Suprapubic skin (tissue), 4 donors: ENCODE measurements around the gene KCNJ1. TPM values are rescaled to one million over a fixed set of nuclear protein-coding genes. Genes with fewer than 3 reads are reported as not detected.

Experiments used
- DNase-seq, 2 donors: peaks; one replicate each; pipeline ENCODE4 v3.0.0-alpha.2; 2019; ENCODE audit warnings: low spot score in 2 of 2
- H3K27ac ChIP-seq: fragments of 200-600 bp; sonication (generic); one replicate; pipeline ENCODE4 v1.5.1; 2019
- H3K27me3 ChIP-seq: fragments of 200-600 bp; sonication (generic); one replicate; pipeline ENCODE4 v1.5.1; 2019
- H3K36me3 ChIP-seq: fragments of 200-600 bp; sonication (generic); one replicate; pipeline ENCODE4 v1.5.1; 2019
- H3K4me1 ChIP-seq: fragments of 200-600 bp; sonication (generic); one replicate; pipeline ENCODE4 v1.5.1; 2019
- H3K4me3 ChIP-seq: fragments of 200-600 bp; sonication (generic); one replicate; pipeline ENCODE4 v1.5.1; 2019; ENCODE audit warnings: mild to moderate bottlenecking
- H3K9me3 ChIP-seq: fragments of 200-600 bp; sonication (generic); one replicate; pipeline ENCODE4 v1.5.1; 2019
- CTCF ChIP-seq, 2 donors: fragments of 200-600 bp in 1 of 2; fragments of 450-650 bp in 1 of 2; sonication (generic) in 1 of 2; IDR thresholded peaks; one replicate each; pipeline ENCODE4 v1.5.1; 2016 to 2019; ENCODE audit warnings: antibody characterized with exemption in 2 of 2, mild to moderate bottlenecking in 1 of 2, moderate library complexity in 1 of 2
- EP300 ChIP-seq: sonication (generic); formaldehyde crosslinking; IDR thresholded peaks from one replicate; pipeline ENCODE4 v1.6.1; 2017; ENCODE audit warnings: antibody characterized with exemption
- POLR2A ChIP-seq, 2 donors: fragments of 450-650 bp; IDR thresholded peaks; one replicate each; pipeline ENCODE4 v1.6.1; 2017; ENCODE audit warnings: antibody characterized with exemption in 2 of 2, mild to moderate bottlenecking in 2 of 2, moderate library complexity in 2 of 2
- POLR2AphosphoS5 ChIP-seq, 3 donors: sonication (generic); formaldehyde crosslinking; IDR thresholded peaks; one replicate each; pipeline ENCODE4 v1.6.1; 2017; ENCODE audit warnings: antibody characterized with exemption in 3 of 3
- WGBS: methylation state at CpG from one replicate; pipeline ENCODE4 v1.1.5; 2018; 5-methylcytosine and 5-hydroxymethylcytosine counted together
- total RNA-seq, 4 donors: library from RNA; depleted of rRNA; stranded (reverse); fragments of >200 nt; gene quantifications; one replicate each; pipeline ENCODE4 v1.1.0, GENCODE V29; 2016

KCNJ1 gene
- total RNA-seq, 4 donors from 2014 or later, result 0.18 to 3.0 TPM; not detected in 2

GRCh38 chr11:128904656-128905344 lies 37.7 kb upstream of the KCNJ1 start:
- peaks cover 46% of the 10 kb centered on the region for H3K4me1 ChIP-seq
- no peaks in the 10 kb centered on the region for H3K27me3 ChIP-seq
- no peaks in the 10 kb centered on the region for H3K9me3 ChIP-seq
- peak overlapping the region; percentile 77 for H3K27ac ChIP-seq
- H3K4me3 ChIP-seq, result peak overlapping the region; percentile 65
- 21% methylated on average over 10 of the region's 25 CpGs for WGBS
- TF ChIP-seq EP300 (no peak), CTCF (IDR thresholded peaks at IDR 0.05) (no peak), POLR2AphosphoS5 (IDR thresholded peaks at IDR 0.05) (no peak), POLR2A (IDR thresholded peaks at IDR 0.05) (no peak)
- H3K36me3 ChIP-seq, result no peaks in the 10 kb centered on the region
- DNase-seq, result no peak

- no peaks in the 10 kb centered on the region for H3K9me3 ChIP-seq
- peak overlapping the region; percentile 77 for H3K27ac ChIP-seq
- no peak for DNase-seq
- no peak overlapping the region for H3K4me3 ChIP-seq
- TF ChIP-seq EP300 (no peak), CTCF (IDR thresholded peaks at IDR 0.05) (no peak), POLR2A (IDR thresholded peaks at IDR 0.05) (no peak), POLR2AphosphoS5 (IDR thresholded peaks at IDR 0.05) (no peak)
- no peaks in the 10 kb centered on the region for H3K27me3 ChIP-seq
- H3K4me1 ChIP-seq, result peaks cover 40% of the 10 kb centered on the region
- H3K36me3 ChIP-seq, result no peaks in the 10 kb centered on the region
- 87% methylated on average over 14 of the region's 14 CpGs for WGBS
Observed at GRCh38 chr11:128904303-128904655, 37.2 kb upstream of the KCNJ1 start.

- DNase-seq, result no peak
- H3K9me3 ChIP-seq, result no peaks in the 10 kb centered on the region
- H3K4me1 ChIP-seq, result peaks cover 32% of the 10 kb centered on the region
- TF ChIP-seq POLR2A (IDR thresholded peaks at IDR 0.05) (no peak), EP300 (no peak)
- H3K4me3 ChIP-seq, result no peak overlapping the region
- no peak overlapping the region for H3K27ac ChIP-seq
- H3K27me3 ChIP-seq, result no peaks in the 10 kb centered on the region
- 71% methylated on average over 14 of the region's 17 CpGs for WGBS
- H3K36me3 ChIP-seq, result no peaks in the 10 kb centered on the region
Observed at GRCh38 chr11:128903248-128904061, 36.4 kb upstream of the KCNJ1 start.

- no peak for DNase-seq
- no peak overlapping the region for H3K4me3 ChIP-seq
- H3K27ac ChIP-seq, result no peak overlapping the region
- peaks cover 30% of the 10 kb centered on the region for H3K4me1 ChIP-seq
- TF ChIP-seq CTCF (IDR thresholded peaks at IDR 0.05) (no peak), EP300 (no peak), POLR2A (IDR thresholded peaks at IDR 0.05) (no peak), POLR2AphosphoS5 (IDR thresholded peaks at IDR 0.05) (no peak)
- 87% methylated on average over 9 of the region's 10 CpGs for WGBS
- H3K27me3 ChIP-seq, result no peaks in the 10 kb centered on the region
- H3K9me3 ChIP-seq, result no peaks in the 10 kb centered on the region
- H3K36me3 ChIP-seq, result no peaks in the 10 kb centered on the region
Observed at GRCh38 chr11:128902515-128903066, 35.5 kb upstream of the KCNJ1 start.

GRCh38 chr11:128901653-128902514 lies 34.8 kb upstream of the KCNJ1 start:
- no peak for TF ChIP-seq POLR2A (IDR thresholded peaks at IDR 0.05)
- TF ChIP-seq POLR2AphosphoS5 (IDR thresholded peaks at IDR 0.05), result no peak
- TF ChIP-seq CTCF (IDR thresholded peaks at IDR 0.05), result no peak
- TF ChIP-seq EP300, result no peak
- Histone ChIP-seq H3K4me3 (no peak overlapping the region), H3K27ac (no peak overlapping the region), H3K36me3 (no peaks in the 10 kb centered on the region), H3K9me3 (no peaks in the 10 kb centered on the region), H3K4me1 (peaks cover 30% of the 10 kb centered on the region), H3K27me3 (no peaks in the 10 kb centered on the region)
- DNase-seq, result no peak
- WGBS, result 92% methylated on average over 16 of the region's 29 CpGs
